Liver (tissue), 9 donors: ENCODE measurements around the gene PARD3. TPM values are rescaled to one million over a fixed set of nuclear protein-coding genes. Genes with fewer than 3 reads are reported as not detected.

ENCODE experiments used
- DNase-seq: peaks from one replicate; pipeline ENCODE4 v3.0.0-alpha.2; 2017; ENCODE audit warnings: low spot score
- H3K27ac ChIP-seq, 2 donors: one replicate each; pipeline ENCODE4 v1.7.0; 2013; ENCODE audit warnings: inconsistent platforms in 2 of 2, low read length in 2 of 2, control low read depth in 1 of 2, low read depth in 1 of 2, mild to moderate bottlenecking in 1 of 2
- H3K27me3 ChIP-seq, 4 donors: one replicate each; pipeline versions ENCODE4 v1.6.1 to v1.7.0; 2013; ENCODE audit warnings: low read length in 3 of 4, inconsistent platforms in 1 of 4, mild to moderate bottlenecking in 1 of 4, moderate library complexity in 1 of 4; ENCODE audit not compliant: control insufficient read depth in 4 of 4, insufficient read depth in 4 of 4
- H3K36me3 ChIP-seq, 4 donors: one replicate each; pipeline versions ENCODE4 v1.6.1 to v1.7.0; 2013; ENCODE audit warnings: low read length in 3 of 4, mild to moderate bottlenecking in 3 of 4, low read depth in 1 of 4, moderate library complexity in 1 of 4; ENCODE audit not compliant: control insufficient read depth in 4 of 4, insufficient read depth in 3 of 4
- H3K4me1 ChIP-seq, 4 donors: one replicate each; pipeline versions ENCODE4 v1.6.1 to v1.7.0; 2013; ENCODE audit warnings: low read length in 3 of 4, mild to moderate bottlenecking in 3 of 4, moderate library complexity in 1 of 4; ENCODE audit not compliant: control insufficient read depth in 4 of 4, insufficient read depth in 4 of 4
- H3K4me3 ChIP-seq, 3 donors: one replicate each; pipeline versions ENCODE4 v1.6.1 to v1.7.0; 2013; ENCODE audit warnings: low read length in 3 of 3, control low read depth in 1 of 3, low read depth in 1 of 3, mild to moderate bottlenecking in 1 of 3
- H3K9ac ChIP-seq, 2 donors: one replicate each; pipeline ENCODE4 v1.7.0; 2013; ENCODE audit warnings: low read length in 2 of 2, mild to moderate bottlenecking in 2 of 2, moderate library complexity in 2 of 2, control low read depth in 1 of 2, low read depth in 1 of 2
- H3K9me3 ChIP-seq, 4 donors: one replicate each; pipeline versions ENCODE4 v1.6.1 to v1.7.0; 2013; ENCODE audit warnings: low read length in 3 of 4; ENCODE audit not compliant: control insufficient read depth in 4 of 4
- ATF3 ChIP-seq: IDR thresholded peaks from 2 replicates; pipeline ENCODE4 v1.6.1; 2016; ENCODE audit warnings: antibody characterized with exemption
- EGR1 ChIP-seq, 2 donors: IDR thresholded peaks; 2 replicates each; pipeline ENCODE4 v1.6.1; 2016 to 2018; ENCODE audit warnings: antibody characterized with exemption in 2 of 2, low read depth in 2 of 2
- FOXA1 ChIP-seq: IDR thresholded peaks from 2 replicates; pipeline ENCODE4 v1.6.1; 2016; ENCODE audit warnings: antibody characterized with exemption
- FOXA2 ChIP-seq: IDR thresholded peaks from 2 replicates; pipeline ENCODE4 v1.6.1; 2016; ENCODE audit warnings: antibody characterized with exemption
- JUND ChIP-seq, 2 donors: IDR thresholded peaks; 2 replicates each; pipeline ENCODE4 v1.6.1; 2016; ENCODE audit warnings: antibody characterized with exemption in 2 of 2
- NR2F2 ChIP-seq: IDR thresholded peaks from 2 replicates; pipeline ENCODE4 v1.6.1; 2016; ENCODE audit warnings: antibody characterized with exemption
- RXRA ChIP-seq, 2 donors: IDR thresholded peaks; 2 replicates each; pipeline ENCODE4 v1.6.1; 2017 to 2018; ENCODE audit warnings: antibody characterized with exemption in 2 of 2, mild to moderate bottlenecking in 1 of 2
- SP1 ChIP-seq: IDR thresholded peaks from 2 replicates; pipeline ENCODE4 v1.6.1; 2018; ENCODE audit warnings: antibody characterized with exemption, mild to moderate bottlenecking
- TAF1 ChIP-seq: conservative IDR thresholded peaks from 2 replicates; pipeline ENCODE4 v1.6.1; 2016; ENCODE audit warnings: antibody characterized with exemption, mild to moderate bottlenecking
- ZBTB33 ChIP-seq: IDR thresholded peaks from 2 replicates; pipeline ENCODE4 v1.6.1; 2016; ENCODE audit warnings: antibody characterized with exemption
- WGBS: extraction: QIAGEN DNeasy Blood & Tissue Kit; methylation state at CpG from one replicate; pipeline ENCODE4 v1.1.7; 2013; 5-methylcytosine and 5-hydroxymethylcytosine counted together
- polyA plus RNA-seq, 2 donors: library from polyadenylated mRNA; stranded (reverse) in 1 of 2; unstranded in 1 of 2; fragments of 200-250 nt in 1 of 2; fragments of >200 nt in 1 of 2; fragmentation: Nextera tagmentation in 1 of 2; extraction: Ambion mirVana in 1 of 2; gene quantifications; one replicate each; pipeline versions ENCODE4 v1.2.1 to v1.2.3, GENCODE V29; 2013 to 2015
- total RNA-seq, 2 donors: library from RNA; depleted of rRNA; stranded (reverse); fragments of >200 nt; gene quantifications; one replicate each; pipeline ENCODE4 v1.2.3, GENCODE V29; 2014
- TF ChIP-seq, protein P1 (sequence below): IDR thresholded peaks from 2 replicates; pipeline ENCODE4 v1.6.1; 2016; ENCODE audit warnings: antibody characterized with exemption, mild to moderate bottlenecking
- donor health status: healthy.
- donor health status: healthy.
- donor health status: healthy.
- donor health status: healthy.
- donor health status: healthy.

The PARD3 gene
- total and polyA plus RNA-seq, 4 donors, result 12.3 to 43.8 (median 13.5) TPM

GRCh38 chr10:34400075-34400474 lies 415.0 kb downstream of the PARD3 start:
- no peak overlapping the region for H3K4me3 ChIP-seq
- no peak overlapping the region for H3K9ac ChIP-seq
- TF ChIP-seq TAF1 (no peak), FOXA2 (no peak)
- DNase-seq, result no peak
- no peaks in the 10 kb centered on the region for H3K27me3 ChIP-seq
- H3K36me3 ChIP-seq, result no peaks in the 10 kb centered on the region
- no peaks in the 10 kb centered on the region for H3K9me3 ChIP-seq
- no peak overlapping the region for H3K27ac ChIP-seq
- no peaks in the 10 kb centered on the region for H3K4me1 ChIP-seq
- WGBS, result 91% methylated on average over 3 of the region's 3 CpGs

GRCh38 chr10:34399013-34399412 lies 416.1 kb downstream of the PARD3 start:
- no peaks in the 10 kb centered on the region for H3K27me3 ChIP-seq
- no peaks in the 10 kb centered on the region for H3K9me3 ChIP-seq
- no peak overlapping the region for H3K4me3 ChIP-seq
- no peak for DNase-seq
- no peak overlapping the region for H3K27ac ChIP-seq
- H3K36me3 ChIP-seq, result no peaks in the 10 kb centered on the region
- H3K4me1 ChIP-seq, result no peaks in the 10 kb centered on the region
- 79% methylated on average over 7 of the region's 7 CpGs for WGBS
- H3K9ac ChIP-seq, result no peak overlapping the region
- no peak for TF ChIP-seq FOXA1
- TF ChIP-seq SP1, result no peak
- no peak for TF ChIP-seq FOXA2
- no peak for TF ChIP-seq JUND (IDR thresholded peaks at IDR 0.05)
- no peak for TF ChIP-seq ATF3
- TF ChIP-seq, protein P1, sequence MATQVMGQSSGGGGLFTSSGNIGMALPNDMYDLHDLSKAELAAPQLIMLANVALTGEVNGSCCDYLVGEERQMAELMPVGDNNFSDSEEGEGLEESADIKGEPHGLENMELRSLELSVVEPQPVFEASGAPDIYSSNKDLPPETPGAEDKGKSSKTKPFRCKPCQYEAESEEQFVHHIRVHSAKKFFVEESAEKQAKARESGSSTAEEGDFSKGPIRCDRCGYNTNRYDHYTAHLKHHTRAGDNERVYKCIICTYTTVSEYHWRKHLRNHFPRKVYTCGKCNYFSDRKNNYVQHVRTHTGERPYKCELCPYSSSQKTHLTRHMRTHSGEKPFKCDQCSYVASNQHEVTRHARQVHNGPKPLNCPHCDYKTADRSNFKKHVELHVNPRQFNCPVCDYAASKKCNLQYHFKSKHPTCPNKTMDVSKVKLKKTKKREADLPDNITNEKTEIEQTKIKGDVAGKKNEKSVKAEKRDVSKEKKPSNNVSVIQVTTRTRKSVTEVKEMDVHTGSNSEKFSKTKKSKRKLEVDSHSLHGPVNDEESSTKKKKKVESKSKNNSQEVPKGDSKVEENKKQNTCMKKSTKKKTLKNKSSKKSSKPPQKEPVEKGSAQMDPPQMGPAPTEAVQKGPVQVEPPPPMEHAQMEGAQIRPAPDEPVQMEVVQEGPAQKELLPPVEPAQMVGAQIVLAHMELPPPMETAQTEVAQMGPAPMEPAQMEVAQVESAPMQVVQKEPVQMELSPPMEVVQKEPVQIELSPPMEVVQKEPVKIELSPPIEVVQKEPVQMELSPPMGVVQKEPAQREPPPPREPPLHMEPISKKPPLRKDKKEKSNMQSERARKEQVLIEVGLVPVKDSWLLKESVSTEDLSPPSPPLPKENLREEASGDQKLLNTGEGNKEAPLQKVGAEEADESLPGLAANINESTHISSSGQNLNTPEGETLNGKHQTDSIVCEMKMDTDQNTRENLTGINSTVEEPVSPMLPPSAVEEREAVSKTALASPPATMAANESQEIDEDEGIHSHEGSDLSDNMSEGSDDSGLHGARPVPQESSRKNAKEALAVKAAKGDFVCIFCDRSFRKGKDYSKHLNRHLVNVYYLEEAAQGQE, result no peak

- DNase-seq, result no peak
- Histone ChIP-seq H3K27ac (no peak overlapping the region), H3K4me1 (no peaks in the 10 kb centered on the region), H3K27me3 (no peaks in the 10 kb centered on the region), H3K4me3 (no peak overlapping the region), H3K9me3 (no peaks in the 10 kb centered on the region), H3K9ac (no peak overlapping the region), H3K36me3 (no peaks in the 10 kb centered on the region)
- TF ChIP-seq ZBTB33 (no peak), NR2F2 (no peak), EGR1 (IDR thresholded peaks at IDR 0.05; ENCODE audit: low read depth in 2 of 2) (no peak), RXRA (IDR thresholded peaks at IDR 0.05) (no peak)
- WGBS, result 80% methylated on average over 1 of the region's 1 CpG
Observed at GRCh38 chr10:34397324-34397723, 417.8 kb downstream of the PARD3 start.
